NK-92 (cell line): ENCODE measurements around the gene TMEM151A.

ENCODE experiments used
- DNase-seq: peaks from one replicate; lab custom pipeline; 2025; ENCODE audit not compliant: unreplicated experiment; lab: John Stamatoyannopoulos, UW

Gene TMEM151A

GRCh38 chr11:66335531-66336233, 44.0 kb downstream of the TMEM151A start:
- DNase-seq, result no peak

- DNase-seq, result no peak
Measured at GRCh38 chr11:66336234-66337102, 44.8 kb downstream of the TMEM151A start, which contains the start of gene RIN1. TSS of gene RIN1 (minus strand) at chr11:66336434. CDS start at chr11:66336402, 32 bp downstream.

GRCh38 chr11:66337103-66337899, 45.6 kb downstream of the TMEM151A start:
- no peak for DNase-seq

- no peak for DNase-seq
Measured at GRCh38 chr11:66338276-66339161, 46.8 kb downstream of the TMEM151A start.

GRCh38 chr11:66339162-66339675, 47.5 kb downstream of the TMEM151A start:
- no peak for DNase-seq

- no peak for DNase-seq
Measured at GRCh38 chr11:66339686-66340483, 48.2 kb downstream of the TMEM151A start.

- DNase-seq, result no peak
Measured at GRCh38 chr11:66340596-66341501, 49.2 kb downstream of the TMEM151A start.

GRCh38 chr11:66341502-66342126, 49.9 kb downstream of the TMEM151A start:
- no peak for DNase-seq

- DNase-seq, result no peak
Measured at GRCh38 chr11:66343176-66343575, 51.5 kb downstream of the TMEM151A start.

- peak; percentile 73 for DNase-seq
Measured at GRCh38 chr11:66344550-66345315, 53.0 kb downstream of the TMEM151A start, which contains the start of gene BRMS1. TSS of gene BRMS1 (minus strand) at chr11:66345104. CDS start at chr11:66342234, 2,870 bp downstream.

GRCh38 chr11:66345316-66345649, 53.6 kb downstream of the TMEM151A start:
- no peak for DNase-seq
